HL-60 (cell line): Measurements from ENCODE around the gene NGF.

ENCODE experiments used
- DNase-seq, 2 experiments: peaks; one replicate each; pipeline ENCODE4 v3.0.0-alpha.2; 2010 to 2020; ENCODE audit warnings: low read depth in 1 of 2, low spot score in 1 of 2
- H3K27ac ChIP-seq: fragments of 250-450 bp; sonication (Bioruptor Pico); replicated peaks from 2 replicates; pipeline ENCODE4 v1.5.1; 2020; ENCODE audit warnings: mild to moderate bottlenecking, moderate library complexity
- H3K27me3 ChIP-seq: fragments of 250-450 bp; sonication (Bioruptor Pico); 2 replicates; pipeline ENCODE4 v1.5.1; 2021; ENCODE audit warnings: mild to moderate bottlenecking, moderate library complexity; ENCODE audit not compliant: insufficient read depth, poor library complexity, severe bottlenecking
- H3K4me3 ChIP-seq: replicated peaks from 2 replicates; pipeline ENCODE4 v1.5.1; 2011; ENCODE audit warnings: mild to moderate bottlenecking, control low read depth, low read length; ENCODE audit not compliant: insufficient read depth
- GABPA ChIP-seq: IDR thresholded peaks from 2 replicates; pipeline ENCODE4 v1.6.1; 2012; ENCODE audit warnings: low read depth
- POLR2AphosphoS5 ChIP-seq: IDR thresholded peaks from 2 replicates; pipeline ENCODE4 v1.6.1; 2012; ENCODE audit warnings: low read depth
- SPI1 ChIP-seq: IDR thresholded peaks from 2 replicates; pipeline ENCODE4 v1.6.1; 2012; ENCODE audit warnings: low read depth, mild to moderate bottlenecking, borderline replicate concordance
- TF ChIP-seq, protein P1 (sequence below): IDR thresholded peaks from one replicate; pipeline ENCODE4 v1.5.1; 2011; ENCODE audit warnings: low read length, control low read depth, inconsistent platforms; ENCODE audit not compliant: insufficient read depth
- TF ChIP-seq, protein P2 (sequence below): IDR thresholded peaks from 2 replicates; pipeline ENCODE4 v1.6.1; 2012; ENCODE audit warnings: low read depth; ENCODE audit not compliant: insufficient replicate concordance

Gene NGF

DNA sequence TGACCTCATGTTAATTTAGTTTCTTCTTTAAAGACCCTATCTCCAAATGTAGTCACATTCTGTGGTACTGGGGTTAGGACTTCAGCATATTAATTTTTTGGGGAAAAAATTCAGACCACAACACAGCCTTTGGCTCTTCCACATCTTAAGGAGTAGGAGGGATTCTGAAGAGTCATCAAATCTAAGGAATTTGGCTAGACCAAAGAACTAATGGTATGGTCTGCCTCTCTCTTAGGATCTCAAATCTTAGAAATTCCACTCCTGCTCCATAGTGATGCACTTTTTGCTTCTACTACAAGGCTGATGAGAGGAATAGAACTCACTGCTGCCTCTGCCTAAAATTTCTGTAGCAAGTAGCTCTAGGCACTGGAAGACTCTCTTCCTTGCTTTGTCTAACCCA, 80.5 kb downstream of the NGF start:
- no peak overlapping the region for H3K27ac ChIP-seq

DNA sequence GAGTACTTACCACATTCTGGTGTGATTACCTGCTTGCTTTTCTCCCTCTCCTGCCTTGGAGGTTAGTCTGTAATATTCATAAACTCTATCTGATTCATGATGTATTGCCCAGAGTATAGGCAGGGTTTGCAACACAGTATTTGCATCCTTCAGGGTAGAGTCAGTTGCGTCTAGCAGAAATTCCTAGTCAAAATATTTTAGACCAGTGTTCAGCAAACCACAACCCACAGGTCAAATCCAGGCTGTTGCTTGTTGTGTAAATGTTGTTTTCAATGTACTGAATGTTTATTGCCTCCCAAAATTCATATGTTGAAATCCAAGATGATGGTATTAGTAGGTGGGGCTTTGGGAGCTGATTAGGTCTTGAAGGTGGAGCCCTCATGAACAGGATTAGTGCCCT, 82.9 kb downstream of the NGF start:
- TF ChIP-seq GABPA = no peak
- TF ChIP-seq POLR2AphosphoS5 = no peak
- TF ChIP-seq, protein P1, sequence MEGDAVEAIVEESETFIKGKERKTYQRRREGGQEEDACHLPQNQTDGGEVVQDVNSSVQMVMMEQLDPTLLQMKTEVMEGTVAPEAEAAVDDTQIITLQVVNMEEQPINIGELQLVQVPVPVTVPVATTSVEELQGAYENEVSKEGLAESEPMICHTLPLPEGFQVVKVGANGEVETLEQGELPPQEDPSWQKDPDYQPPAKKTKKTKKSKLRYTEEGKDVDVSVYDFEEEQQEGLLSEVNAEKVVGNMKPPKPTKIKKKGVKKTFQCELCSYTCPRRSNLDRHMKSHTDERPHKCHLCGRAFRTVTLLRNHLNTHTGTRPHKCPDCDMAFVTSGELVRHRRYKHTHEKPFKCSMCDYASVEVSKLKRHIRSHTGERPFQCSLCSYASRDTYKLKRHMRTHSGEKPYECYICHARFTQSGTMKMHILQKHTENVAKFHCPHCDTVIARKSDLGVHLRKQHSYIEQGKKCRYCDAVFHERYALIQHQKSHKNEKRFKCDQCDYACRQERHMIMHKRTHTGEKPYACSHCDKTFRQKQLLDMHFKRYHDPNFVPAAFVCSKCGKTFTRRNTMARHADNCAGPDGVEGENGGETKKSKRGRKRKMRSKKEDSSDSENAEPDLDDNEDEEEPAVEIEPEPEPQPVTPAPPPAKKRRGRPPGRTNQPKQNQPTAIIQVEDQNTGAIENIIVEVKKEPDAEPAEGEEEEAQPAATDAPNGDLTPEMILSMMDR = no peak
- no peak for TF ChIP-seq SPI1
- TF ChIP-seq, protein P2, sequence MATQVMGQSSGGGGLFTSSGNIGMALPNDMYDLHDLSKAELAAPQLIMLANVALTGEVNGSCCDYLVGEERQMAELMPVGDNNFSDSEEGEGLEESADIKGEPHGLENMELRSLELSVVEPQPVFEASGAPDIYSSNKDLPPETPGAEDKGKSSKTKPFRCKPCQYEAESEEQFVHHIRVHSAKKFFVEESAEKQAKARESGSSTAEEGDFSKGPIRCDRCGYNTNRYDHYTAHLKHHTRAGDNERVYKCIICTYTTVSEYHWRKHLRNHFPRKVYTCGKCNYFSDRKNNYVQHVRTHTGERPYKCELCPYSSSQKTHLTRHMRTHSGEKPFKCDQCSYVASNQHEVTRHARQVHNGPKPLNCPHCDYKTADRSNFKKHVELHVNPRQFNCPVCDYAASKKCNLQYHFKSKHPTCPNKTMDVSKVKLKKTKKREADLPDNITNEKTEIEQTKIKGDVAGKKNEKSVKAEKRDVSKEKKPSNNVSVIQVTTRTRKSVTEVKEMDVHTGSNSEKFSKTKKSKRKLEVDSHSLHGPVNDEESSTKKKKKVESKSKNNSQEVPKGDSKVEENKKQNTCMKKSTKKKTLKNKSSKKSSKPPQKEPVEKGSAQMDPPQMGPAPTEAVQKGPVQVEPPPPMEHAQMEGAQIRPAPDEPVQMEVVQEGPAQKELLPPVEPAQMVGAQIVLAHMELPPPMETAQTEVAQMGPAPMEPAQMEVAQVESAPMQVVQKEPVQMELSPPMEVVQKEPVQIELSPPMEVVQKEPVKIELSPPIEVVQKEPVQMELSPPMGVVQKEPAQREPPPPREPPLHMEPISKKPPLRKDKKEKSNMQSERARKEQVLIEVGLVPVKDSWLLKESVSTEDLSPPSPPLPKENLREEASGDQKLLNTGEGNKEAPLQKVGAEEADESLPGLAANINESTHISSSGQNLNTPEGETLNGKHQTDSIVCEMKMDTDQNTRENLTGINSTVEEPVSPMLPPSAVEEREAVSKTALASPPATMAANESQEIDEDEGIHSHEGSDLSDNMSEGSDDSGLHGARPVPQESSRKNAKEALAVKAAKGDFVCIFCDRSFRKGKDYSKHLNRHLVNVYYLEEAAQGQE = no peak
- no peak for DNase-seq

More for the DNA sequence above, 80.5 kb downstream of the NGF start:
- Histone ChIP-seq H3K27me3 (no peaks in the 10 kb centered on the region), H3K4me3 (no peak overlapping the region)
- TF ChIP-seq SPI1 (no peak), POLR2AphosphoS5 (no peak), GABPA (no peak)
- TF ChIP-seq, protein P2 = no peak
- DNase-seq = no peak

DNA sequence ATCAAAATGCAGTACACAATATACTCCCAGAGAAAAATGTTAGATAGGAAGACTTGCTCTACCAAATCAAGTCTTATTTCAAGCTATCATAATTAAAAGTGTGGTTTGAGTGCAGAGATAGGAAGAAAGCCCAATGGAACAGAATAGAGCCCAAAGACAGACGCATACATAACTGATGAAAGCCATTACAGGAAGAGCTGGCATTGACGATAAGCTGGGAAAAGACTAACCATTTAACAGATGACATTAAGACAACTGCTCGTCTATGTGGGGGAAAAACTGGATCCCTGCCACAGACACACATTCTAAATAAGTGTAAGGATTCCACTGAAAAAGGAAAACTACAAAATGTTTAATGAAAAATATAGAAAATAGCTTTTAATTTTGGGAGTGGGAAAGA, 85.5 kb downstream of the NGF start:
- no peak overlapping the region for H3K27ac ChIP-seq
- no peak for TF ChIP-seq POLR2AphosphoS5
- TF ChIP-seq, protein P2 = no peak
- TF ChIP-seq, protein P1 = no peak
- TF ChIP-seq SPI1 = no peak
- TF ChIP-seq GABPA = no peak
- DNase-seq = no peak
- no peaks in the 10 kb centered on the region for H3K27me3 ChIP-seq
- H3K4me3 ChIP-seq = no peak overlapping the region

More for the DNA sequence above, 82.9 kb downstream of the NGF start:
- H3K27me3 ChIP-seq = no peaks in the 10 kb centered on the region
- H3K4me3 ChIP-seq = no peak overlapping the region
- H3K27ac ChIP-seq = no peak overlapping the region
